Stimulated activated CD4-positive, alpha-beta T cell treated with anti-CD3 and anti-CD28 coated beads, Interleukin-4, amount 100 ng/mL, for 4 hours (primary cell): ENCODE results near the gene ATXN1.
"Not testable (repeated sequence)": the region's sequence is repeated elsewhere in the genome, so short reads cannot be mapped to it uniquely, and the experiment has no call there.

Source experiments
- DNase-seq, 2 experiments: peaks; one replicate each; pipeline ENCODE4 v3.0.0-alpha.2; 2020

ATXN1 gene

DNA sequence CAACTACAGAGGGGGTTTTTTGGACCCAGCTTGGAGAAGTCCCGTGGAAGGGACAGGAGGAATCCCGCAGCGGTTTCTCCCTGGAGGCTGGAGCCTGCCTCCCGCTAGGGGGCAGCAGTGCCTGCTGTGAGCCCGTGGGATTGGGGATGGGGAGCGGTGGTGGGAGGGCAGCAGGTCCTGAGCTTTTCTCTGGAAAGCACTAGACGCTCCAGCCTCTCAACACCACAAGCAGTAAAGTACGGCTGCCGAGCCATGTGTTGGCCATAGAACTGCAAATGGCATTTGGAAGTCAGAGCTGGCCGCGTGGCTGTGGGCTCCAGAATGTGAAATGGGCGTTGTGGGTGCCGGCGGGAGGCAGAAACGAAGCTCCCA, 475.1 kb downstream of the ATXN1 start:
- peak in 1 of 2 experiments; percentile 20 for DNase-seq

DNA sequence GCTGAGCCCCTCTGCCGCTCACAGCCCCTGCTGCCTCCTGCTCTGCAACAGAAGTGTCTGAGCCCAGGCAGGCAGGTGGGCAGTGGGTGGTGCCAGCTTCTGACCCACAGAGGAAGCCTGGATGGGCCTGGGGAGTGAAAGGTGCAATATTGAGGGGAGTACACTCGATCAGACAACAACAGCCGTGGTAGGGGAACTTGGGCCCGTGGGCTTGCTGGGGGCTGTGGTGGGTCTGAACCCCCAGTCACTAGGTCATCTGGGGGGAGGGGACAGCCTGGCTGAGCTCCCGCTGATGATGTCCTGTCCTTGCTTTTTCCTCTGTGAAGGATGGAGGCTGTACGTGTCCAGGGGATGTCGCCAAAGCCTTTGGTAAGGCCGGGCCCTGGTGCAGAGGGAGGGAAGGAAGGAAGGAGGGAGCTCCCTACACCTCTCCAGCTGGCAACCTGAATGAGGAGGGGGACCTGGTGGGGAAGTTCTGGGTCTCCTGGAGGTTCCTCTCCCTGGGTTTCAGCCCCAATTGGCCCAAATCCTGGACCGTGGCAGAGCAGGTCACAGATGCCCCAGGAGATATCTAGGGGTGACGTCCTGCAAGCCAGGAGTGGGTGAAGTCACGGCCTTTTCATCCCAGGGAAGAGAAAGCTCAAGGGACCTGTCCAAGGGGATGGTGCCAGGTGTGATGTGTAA, 475.7 kb downstream of the ATXN1 start:
- no peak for DNase-seq

DNA sequence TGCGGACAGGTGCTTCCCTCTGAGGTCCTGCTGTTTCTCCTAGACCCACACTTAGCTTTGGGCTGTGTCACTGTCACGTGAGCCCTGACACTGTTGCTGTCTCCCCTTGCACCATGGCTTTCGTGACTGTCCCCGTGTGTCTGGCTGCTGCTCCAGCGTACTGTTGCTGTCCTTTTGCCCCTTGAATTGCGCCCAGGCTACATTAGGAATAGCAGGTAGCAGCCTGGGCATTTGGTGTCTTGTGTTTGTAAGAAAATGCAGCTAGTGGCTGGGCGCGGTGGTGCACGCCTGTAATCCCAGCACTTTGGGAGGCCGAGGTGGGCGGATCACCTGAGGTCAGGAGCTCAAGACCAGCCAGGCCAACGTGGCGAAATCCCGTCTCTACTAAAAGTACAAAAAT, 476.8 kb downstream of the ATXN1 start:
- DNase-seq: no peak

DNA sequence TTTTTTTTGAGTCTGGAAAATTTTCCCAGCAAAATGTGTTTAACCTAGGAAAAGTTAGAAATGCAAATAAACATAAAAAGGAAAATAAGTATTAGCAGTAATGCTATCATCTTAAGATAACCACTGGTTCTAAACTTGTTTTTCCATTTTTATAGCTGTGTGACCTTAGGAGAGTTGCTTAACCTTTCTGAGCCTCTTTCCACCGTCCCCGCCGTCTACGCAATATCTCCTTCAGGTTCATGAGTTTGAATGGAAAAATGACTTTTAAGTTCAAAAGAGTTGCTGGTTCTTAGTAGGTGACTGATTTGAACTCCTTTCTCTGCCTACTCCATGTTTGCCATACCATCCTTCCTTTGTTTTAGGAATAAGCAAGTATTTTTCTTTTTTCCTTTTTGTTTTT, 478.9 kb downstream of the ATXN1 start:
- DNase-seq: no peak

DNA sequence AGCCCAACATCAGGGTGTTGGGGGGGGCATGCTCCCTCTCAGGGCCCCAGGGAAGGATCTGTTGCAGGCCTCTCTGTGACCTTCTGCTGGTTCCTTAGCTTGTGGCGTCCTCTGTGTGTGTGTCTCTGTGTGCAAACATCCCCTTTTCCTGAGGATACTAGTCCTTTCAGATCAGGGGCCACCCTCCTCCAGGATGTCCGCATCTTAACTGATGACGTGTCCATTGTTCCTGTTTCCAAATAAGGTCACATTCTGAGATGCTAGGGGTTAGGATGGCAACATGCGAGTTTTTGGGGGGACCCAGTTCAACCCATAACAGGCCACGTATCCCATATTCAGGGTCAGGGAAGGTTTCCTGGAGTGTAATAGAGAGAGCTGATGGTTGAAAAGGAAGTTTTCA, 482.0 kb downstream of the ATXN1 start:
- no peak for DNase-seq

DNA sequence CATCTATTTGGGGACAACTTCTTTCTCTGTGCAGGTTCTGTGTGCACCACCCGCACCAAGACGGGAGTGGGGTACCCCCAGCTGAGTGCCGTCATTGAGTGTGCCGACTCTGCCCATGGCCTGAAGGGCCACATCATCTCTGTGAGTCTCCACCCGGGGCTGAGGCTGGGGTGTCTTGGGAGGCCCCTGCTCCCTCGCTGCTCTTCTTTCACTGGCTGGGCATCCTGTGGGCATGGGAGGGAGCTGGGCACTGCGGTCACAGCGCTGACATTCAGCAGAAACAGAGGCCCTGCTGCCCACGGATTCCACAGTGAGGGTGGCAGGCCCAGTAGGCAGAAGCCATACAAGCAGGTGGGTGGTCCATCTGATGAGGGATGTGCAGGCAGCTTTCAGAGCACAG, 482.5 kb downstream of the ATXN1 start:
- DNase-seq: no peak

DNA sequence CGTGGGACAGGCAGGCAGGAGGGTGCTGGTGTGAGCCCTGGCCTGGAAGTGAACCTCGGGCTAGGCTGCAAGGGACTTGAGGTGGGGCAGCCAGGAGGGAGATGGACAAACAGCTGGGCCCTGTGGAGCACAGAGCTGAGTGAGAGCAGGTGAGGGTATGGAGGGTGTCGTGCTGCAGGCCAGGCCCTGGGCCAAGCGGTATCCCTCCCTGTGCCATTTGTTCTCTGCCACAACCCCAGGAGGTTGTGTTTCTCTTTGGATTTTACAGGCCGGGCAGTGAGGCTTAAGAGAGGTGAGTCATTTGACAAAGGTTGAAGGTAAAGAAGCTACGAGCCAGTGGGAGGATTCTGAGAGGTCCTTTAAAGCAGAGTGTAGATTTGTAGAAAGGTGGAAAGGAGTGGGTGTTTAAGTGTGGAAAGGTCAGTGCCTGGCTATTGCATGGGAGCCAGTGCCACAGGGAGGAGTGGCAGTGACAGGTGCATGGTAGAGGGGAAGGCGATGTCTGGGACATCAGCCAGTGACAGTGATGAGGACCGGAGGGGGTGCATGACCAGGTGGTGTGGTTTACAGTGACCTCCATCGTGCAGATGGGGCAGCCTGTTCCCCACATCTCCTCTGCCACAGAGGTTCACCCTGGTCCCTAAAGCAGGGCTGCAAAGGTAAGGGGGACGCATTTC, 483.1 kb downstream of the ATXN1 start:
- DNase-seq: no peak

DNA sequence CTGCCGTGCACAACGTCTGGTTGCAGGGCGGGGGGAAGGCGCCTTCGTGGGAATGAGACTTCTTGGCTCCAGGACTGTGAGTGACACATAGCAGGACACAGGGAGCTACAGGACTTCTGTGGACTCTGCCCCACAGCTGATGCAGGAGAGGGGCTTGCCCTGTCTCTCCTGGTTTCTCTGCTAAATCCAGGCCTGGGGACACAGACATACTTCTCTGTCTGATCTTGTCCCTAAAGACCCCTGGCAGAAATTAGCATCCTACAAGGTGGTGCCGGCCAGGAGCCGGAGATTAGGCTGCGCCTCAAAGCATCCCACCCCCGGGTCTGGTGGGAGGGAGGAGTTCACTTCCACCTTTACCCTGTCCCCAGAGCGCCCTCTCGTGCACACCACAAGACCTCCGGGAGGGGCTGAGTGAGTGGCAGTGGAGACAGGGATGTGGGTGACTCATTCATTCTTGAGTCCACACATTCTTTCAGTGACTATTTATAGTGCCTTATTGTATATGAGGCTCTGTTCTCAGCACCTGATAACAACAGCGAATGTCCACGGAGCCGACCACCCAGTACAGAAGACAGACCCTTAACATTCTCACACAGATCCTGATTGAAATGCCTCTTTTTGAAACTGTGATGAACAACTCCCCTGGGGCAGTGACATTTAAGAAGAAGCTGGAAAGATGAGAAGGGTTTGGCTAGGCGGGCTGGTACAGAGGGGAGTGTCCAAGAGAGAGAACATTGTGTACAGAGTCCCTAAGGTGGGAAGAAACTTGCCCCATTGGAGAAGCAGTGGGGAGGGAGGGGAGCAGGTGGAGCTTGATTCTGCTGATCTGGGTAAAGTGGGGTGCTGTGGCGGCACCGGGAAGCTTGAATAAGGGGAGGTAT, 483.9 kb downstream of the ATXN1 start:
- no peak for DNase-seq

DNA sequence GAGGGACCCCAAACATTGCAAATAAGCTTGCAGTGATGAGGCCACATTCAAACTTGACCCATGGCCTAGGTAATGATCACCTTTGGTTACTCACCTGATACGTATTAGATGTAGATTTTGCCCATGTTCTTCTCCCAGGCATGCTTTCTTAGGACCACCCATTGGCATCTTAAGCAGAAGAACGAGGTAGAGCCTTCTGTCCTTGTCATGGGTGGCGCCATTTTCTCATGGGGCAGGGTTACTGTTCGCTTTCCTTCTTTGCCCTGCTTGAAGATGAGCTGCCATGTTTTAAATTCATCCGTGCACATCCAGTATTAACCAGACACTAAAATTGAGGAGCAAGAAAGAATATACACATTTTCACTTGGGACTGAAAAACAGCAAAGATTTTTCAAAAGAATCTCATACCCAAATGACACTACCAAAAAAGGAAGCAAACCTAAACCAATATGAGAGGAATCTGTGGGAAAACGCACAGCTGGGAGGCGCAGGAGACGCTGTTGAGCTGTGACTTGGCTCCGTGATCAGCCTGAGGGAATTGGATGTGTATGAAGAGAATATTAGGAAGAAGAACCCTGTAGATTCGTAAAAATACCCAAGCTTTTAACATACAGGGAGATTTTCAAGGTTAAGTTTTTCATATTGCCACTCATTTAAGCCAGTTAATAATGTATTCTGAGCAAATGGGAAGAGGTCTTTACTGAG, 486.2 kb downstream of the ATXN1 start:
- no peak for DNase-seq

DNA sequence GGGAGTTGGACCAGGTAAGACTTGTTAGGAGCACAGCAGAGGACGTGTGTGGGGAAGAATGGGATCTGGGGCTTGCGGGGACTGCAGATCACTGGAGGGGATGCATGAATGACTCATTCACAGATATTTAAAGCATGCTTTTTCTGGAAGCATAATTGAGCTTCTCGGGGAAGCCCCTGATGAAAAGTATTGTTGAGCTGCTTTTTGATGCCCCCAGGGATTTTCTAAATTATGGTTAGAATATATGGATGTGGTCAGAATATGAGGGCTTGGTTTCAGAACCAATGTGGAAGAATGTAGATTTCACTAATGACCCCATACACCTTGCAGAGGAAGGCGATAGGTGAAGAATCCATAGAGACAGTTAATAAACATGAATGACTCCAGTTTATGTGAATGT, 486.8 kb downstream of the ATXN1 start:
- no peak for DNase-seq

DNA sequence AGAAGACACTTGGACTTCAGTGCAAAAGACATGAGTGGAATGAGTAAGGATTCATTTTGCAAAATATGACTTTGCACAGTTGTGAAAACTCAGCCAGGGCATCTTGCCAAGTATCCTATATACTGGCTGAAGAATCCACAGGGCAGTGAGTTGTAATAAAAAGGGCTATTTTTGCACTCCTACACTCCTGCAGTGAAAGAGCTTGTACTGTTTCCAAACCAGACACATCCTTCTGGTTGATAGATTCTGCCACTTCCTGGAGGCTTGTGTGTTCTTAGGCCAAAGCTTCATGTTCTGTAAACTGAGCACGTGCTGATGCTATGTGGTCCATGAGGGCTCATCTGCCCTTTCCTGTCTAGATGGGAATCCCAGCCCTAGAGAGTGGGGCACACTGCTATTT, 488.0 kb downstream of the ATXN1 start:
- no peak for DNase-seq

DNA sequence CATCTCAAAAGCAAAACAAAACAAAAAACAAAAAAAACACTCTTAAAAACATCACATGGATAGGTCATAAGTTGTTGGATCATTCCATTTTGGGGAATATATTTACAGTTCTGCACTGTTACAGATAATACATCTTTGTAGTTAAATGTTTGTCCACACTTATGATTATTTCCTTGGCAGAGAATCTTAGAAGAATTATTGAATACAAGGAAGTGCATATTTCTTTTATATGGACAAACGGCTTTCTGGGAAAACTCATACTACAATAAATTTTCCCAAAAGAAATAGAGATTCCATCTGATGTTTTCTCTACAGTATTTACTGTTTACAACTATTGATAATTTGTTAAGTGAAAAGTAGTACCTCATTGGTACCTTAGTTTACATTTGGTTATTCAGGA, 489.1 kb downstream of the ATXN1 start:
- DNase-seq: no peak

DNA sequence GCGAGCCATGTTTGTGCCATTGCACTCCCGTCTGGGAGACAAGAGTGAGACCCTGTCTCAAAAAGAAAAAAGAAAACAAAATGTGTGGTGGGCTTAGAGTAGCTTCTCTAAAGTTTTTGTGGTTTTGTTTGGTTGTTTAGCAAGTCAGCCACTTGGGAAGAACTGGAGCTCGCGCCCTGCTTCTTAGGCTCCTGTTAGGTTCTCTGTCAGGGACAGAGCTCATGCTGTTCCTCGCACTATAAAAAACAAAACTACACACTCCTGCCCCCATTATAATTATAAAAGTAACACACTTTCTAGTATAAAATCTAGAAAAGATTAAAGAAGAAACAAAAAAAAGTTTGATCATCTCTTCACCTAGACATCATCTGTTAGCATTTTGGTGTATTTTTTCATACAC, 489.8 kb downstream of the ATXN1 start:
- no peak for DNase-seq

DNA sequence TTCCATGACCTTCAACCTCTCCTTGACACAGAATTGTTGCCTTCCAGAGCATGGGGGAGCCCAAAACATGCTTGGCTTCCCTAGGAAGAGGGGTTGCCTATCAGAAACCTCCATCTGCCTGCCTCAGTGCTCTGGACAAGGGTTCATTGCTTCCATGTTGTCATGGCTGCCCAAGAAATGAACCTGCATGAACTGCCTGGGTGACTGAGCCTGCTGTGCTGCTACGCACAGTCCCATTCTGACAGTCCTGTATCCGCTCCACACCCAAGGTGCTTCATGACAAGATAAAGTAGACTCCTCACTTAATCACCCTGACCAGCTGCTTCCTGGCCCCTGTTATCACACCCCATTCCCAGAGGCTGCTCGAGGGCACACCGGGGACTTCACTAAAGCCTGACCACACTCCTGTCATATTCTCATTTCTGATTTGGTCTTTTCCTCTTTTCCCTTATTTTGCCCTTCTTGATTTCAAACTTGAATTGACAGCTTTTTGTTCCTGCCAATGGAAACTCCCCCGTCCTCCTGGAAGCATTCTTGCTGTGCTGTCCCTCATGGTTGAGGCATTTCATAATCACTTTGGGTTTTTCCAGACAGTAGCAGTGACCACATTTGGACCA, 491.0 kb downstream of the ATXN1 start:
- DNase-seq: no peak

DNA sequence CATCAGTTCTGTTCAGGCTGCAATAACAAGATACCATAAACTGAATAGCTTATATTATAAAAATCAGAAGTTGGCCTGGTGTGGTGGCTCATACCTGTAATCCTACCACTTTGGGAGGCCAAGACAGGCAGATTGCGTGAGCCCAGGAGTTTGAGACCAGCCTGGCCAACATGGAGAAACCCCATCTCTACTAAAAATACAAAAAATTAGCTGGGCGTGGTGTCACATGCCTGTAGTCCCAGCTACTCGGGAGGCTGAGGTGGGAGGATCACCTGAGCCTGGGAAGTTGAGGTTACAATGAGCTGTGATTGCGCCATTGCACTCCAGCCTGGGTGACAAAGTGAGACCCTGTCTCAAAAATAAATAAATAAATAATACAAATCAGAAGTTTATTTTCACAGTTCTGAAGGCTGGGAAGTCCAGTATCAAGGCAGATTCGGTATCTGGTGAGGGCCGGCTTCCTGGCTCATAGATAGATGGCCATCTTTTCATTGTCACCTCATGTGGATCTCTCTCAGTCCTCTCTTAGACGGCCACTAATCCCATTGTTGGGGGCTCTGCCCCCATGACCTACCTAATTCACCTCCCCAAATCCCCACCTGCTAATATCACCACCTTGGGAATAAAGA, 491.7 kb downstream of the ATXN1 start:
- DNase-seq: not testable (repeated sequence)

DNA sequence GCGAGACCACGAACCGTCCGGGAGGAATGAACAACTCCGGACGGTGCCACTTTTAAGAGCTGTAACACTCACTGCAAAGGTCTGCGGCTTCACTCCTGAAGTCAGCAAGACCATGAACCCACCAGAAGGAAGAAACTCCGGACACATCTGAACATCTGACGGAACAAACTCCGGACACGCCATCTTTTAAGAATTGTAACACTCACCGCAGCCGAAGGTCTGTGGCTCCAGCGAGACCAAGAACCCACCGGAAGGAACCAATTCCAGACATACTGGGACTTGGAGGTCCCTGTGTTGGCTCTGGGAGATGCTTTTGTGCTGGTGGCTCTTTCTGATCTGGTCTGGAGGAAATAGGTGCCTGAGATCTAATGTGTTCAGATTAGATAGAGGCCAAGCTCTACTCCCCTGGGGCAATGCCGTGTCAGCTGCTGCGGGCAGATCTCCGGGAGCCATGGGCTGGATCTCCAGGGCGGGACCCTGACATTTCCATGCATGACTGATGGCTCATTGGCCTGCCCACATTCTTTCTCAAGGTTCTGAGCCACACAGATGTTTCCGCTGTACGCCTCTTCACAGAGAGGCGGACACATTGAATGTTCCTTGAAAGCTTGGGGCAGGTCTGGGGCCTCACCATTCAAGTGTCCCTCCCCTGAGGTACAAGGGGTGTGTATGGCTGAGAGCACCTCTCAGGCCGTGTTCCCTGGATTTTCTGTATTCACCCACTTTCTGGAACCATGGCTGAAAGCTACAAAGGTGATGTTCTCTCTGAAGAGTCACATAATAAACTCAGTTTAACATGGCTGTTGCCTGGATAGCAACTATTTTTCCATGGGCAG, 493.6 kb downstream of the ATXN1 start:
- no peak for DNase-seq

DNA sequence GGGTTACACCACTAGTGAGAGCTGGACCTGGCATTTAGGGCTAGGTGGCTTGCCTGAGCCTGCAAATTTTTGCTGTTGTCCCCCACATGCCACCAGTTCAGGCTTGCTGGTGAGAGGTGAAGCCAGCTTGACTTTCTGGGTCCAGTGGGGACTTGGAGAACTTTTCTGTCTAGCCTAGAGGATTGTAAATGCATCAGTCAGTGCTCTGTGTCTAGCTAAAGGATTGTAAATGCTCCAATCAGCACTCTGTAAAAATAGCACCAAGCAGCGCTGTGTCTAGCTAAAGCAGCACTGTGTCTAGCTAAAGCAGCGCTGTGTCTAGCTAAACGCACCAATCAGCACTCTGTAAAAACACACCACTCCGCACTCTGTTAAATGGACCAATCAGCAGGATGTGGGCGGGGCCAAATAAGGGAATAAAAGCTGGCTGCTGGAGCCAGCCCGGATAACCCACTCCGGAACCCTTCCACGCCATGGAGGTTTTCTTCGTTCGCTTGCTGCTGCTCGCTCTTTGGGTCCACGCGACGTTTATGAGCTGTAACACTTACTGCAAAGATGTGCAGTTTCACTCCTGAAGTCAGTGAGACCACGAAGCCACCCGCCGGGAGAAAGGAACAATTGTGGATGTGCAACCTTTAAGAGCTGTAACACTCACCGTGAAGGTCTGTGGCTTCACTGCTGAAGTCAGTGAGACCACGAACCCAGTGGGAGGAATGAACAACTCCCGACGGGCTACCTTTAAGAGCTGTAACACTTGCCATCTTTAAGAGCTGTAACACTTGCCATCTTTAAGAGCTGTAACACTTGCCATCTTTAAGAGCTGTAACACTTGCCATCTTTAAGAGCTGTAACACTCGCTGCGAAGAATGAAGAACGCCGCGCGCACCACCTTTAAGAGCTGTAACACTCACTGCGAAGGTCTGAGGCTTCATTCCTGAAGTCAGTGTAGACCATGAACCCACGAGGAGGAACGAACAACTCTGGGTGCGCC, 495.6 kb downstream of the ATXN1 start:
- no peak for DNase-seq

DNA sequence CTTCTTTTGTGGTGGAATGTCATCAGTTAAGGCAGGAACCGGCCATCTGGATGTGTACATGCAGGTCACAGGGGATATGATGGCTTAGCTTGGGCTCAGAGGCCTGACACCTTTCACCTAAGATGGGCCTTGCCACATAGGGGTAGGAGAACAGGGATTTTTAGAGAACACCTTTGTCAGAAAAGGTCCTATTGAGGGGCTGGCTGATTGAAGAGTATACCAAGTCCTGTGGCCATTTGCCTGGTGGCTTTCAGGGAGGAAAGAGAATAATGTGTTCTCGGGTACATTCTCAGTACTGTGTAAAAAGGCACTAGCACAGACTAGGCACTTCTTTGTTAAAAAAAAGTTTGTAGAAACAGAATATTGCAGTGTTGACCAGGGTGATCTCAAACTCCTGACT, 496.5 kb downstream of the ATXN1 start:
- no peak for DNase-seq

DNA sequence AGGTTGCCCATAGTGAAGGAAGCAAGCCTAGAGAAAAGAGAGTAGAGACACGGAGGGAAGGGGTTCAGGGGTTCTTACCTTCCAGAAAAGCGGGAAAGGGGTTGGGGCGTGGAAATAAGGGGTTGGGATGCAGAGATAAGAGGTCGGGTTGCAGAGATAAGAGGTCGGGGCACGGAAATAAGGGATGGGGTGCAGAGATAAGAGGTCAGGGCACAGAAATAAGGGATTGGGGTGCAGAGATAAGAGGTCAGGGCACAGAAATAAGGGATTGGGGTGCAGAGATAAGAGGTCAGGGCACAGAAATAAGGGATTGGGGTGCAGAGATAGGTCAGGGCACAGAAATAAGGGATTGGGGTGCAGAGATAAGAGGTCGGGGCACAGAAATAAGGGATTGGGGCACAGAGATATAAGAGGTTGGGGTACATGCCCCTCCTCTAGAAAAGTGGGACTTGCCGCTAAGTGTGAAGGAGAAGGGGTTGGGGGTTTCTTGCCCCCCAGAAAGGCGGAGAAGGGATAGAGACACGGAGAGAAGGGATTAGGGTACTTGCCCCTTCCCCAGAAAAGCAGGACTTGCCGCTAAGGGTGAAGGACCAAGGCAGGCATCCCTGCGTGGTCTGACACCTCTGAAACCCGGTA, 497.7 kb downstream of the ATXN1 start:
- not testable (repeated sequence) for DNase-seq

DNA sequence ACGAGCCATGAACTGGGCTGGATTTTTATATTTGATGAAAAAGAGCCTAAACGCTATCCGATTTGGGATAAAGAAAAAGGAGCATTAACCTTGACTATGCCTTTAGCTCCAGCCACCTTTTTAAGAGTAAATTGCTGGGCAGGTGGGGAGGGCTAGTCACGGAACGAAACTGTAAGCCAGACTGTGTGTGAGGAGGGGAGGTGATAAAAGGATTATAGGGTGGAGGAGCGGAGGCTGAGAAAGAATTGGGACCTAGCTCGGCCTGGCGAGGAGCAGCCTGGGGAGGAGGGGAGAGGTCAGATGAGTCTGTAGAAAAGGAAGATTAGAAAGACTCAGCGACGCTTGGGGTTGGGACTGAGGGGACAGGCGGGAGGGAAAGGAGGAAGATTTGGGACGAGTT, 498.5 kb downstream of the ATXN1 start:
- not testable (repeated sequence) for DNase-seq
